HCT116 (cell line): ENCODE data around the gene CBFA2T2. TPM values are rescaled to one million over a fixed set of nuclear protein-coding genes. Genes with fewer than 3 reads are reported as not detected.

ENCODE experiments used
- ATAC-seq: fragments of 200-7000 bp; cut with Tn5 transposase; 2 replicates; pipeline ENCODE4 v1.9.1; 2020; ENCODE audit warnings: mild to moderate bottlenecking, moderate library complexity
- BruUV-seq: library from RNA; stranded (reverse); fragments of 400-500 nt; replicated peaks from 2 replicates; lab custom pipeline; 2021; lab: Mats Ljungman, UMichigan
- CTCF ChIA-PET: fragments of 300-600 bp; sonication (Branson Sonifier 250); formaldehyde crosslinking; loops from one replicate; lab custom pipeline; 2021; ENCODE audit warnings: antibody characterized with exemption; lab: Charles Lee
- POLR2A ChIA-PET: fragments of 300-600, 350-600 bp; sonication (Branson Sonifier 250); formaldehyde crosslinking; loops from one replicate; lab custom pipeline; 2021; ENCODE audit warnings: antibody characterized with exemption; lab: Charles Lee
- RAD21 ChIA-PET, 2 experiments: fragments of 300-600 bp; sonication (Branson Sonifier 250); formaldehyde crosslinking; loops; one replicate each; lab custom pipeline; 2023; ENCODE audit warnings: low total read pairs in 2 of 2; ENCODE audit not compliant: uncharacterized antibody in 2 of 2, unreplicated experiment in 2 of 2, low non-redundant PET in 1 of 2; lab: Charles Lee
- DNase-seq: peaks from one replicate; pipeline ENCODE4 v3.0.0-alpha.2; 2010; ENCODE audit warnings: low read depth, low spot score
- H2AFZ ChIP-seq: fragments of 200-600 bp; shearing (Covaris generic), sonication (generic); 2 replicates; pipeline ENCODE4 v1.6.1; 2017; ENCODE audit warnings: low read depth, mixed run types, mixed read lengths, antibody characterized with exemption, low read length; ENCODE audit not compliant: poor library complexity, severe bottlenecking
- H3K27ac ChIP-seq: 2 replicates; pipeline ENCODE4 v1.5.1; 2012; ENCODE audit warnings: low read depth, low read length
- H3K27me3 ChIP-seq: fragments of 200-600 bp; sonication (generic); 2 replicates; pipeline ENCODE4 v1.6.1; 2016; ENCODE audit warnings: mixed run types, low read length, mixed read lengths; ENCODE audit not compliant: insufficient read depth
- H3K36me3 ChIP-seq, 2 experiments: fragments of 200-500 bp in 1 of 2; fragments of 200-600 bp in 1 of 2; sonication (Bioruptor generic) in 1 of 2; sonication (generic) in 1 of 2; 2 replicates each; pipeline versions ENCODE4 v1.5.1 to v1.6.1; 2014 to 2016; ENCODE audit warnings: low read length in 2 of 2, inconsistent platforms in 1 of 2, mixed read lengths in 1 of 2, mixed run types in 1 of 2; ENCODE audit not compliant: insufficient read depth in 2 of 2, control insufficient read depth in 1 of 2
- H3K4me1 ChIP-seq, 2 experiments: fragments of 200-600 bp in 1 of 2; sonication (generic) in 1 of 2; 2 replicates each; pipeline versions ENCODE4 v1.5.1 to v1.6.1; 2012 to 2017; ENCODE audit warnings: low read length in 2 of 2, inconsistent platforms in 1 of 2, mild to moderate bottlenecking in 1 of 2, mixed read lengths in 1 of 2, mixed run types in 1 of 2, moderate library complexity in 1 of 2; ENCODE audit not compliant: insufficient read depth in 2 of 2, control insufficient read depth in 1 of 2
- H3K4me2 ChIP-seq: fragments of 200-600 bp; sonication (generic); 2 replicates; pipeline ENCODE4 v1.6.1; 2017; ENCODE audit warnings: mixed run types, low read length, mixed read lengths
- H3K4me3 ChIP-seq, 2 experiments: fragments of 200-600 bp in 1 of 2; sonication (generic) in 1 of 2; replicated peaks in 1 of 2; 2 replicates each; pipeline ENCODE4 v1.5.1; 2011 to 2016; ENCODE audit warnings: low read length in 2 of 2, control low read depth in 1 of 2, low read depth in 1 of 2, mild to moderate bottlenecking in 1 of 2, mixed read lengths in 1 of 2, mixed run types in 1 of 2
- H3K79me2 ChIP-seq: fragments of 200-600 bp; sonication (generic); 2 replicates; pipeline ENCODE4 v1.6.1; 2017; ENCODE audit warnings: mild to moderate bottlenecking, mixed run types, low read length, moderate library complexity, mixed read lengths; ENCODE audit not compliant: insufficient read depth
- H3K9ac ChIP-seq: fragments of 200-600 bp; sonication (generic); 2 replicates; pipeline ENCODE4 v1.6.1; 2016; ENCODE audit warnings: low read length, mixed read lengths
- H3K9me2 ChIP-seq: fragments of 200-600 bp; sonication (generic), shearing (Covaris generic); 2 replicates; pipeline ENCODE4 v1.6.1; 2017; ENCODE audit warnings: mixed run types, mild to moderate bottlenecking, moderate library complexity; ENCODE audit not compliant: insufficient read depth
- H3K9me3 ChIP-seq, 2 experiments: fragments of 200-500 bp in 1 of 2; fragments of 200-600 bp in 1 of 2; sonication (Bioruptor generic) in 1 of 2; sonication (generic) in 1 of 2; 2 replicates each; pipeline ENCODE4 v1.6.1; 2014 to 2017; ENCODE audit warnings: low read length in 2 of 2, mixed read lengths in 2 of 2, inconsistent platforms in 1 of 2, low read depth in 1 of 2, mild to moderate bottlenecking in 1 of 2, mixed run types in 1 of 2, moderate library complexity in 1 of 2; ENCODE audit not compliant: control insufficient read depth in 1 of 2, insufficient read depth in 1 of 2
- H4K20me1 ChIP-seq: fragments of 200-600 bp; sonication (generic), shearing (Covaris generic); 2 replicates; pipeline ENCODE4 v1.6.1; 2017; ENCODE audit warnings: mixed run types, mild to moderate bottlenecking, moderate library complexity; ENCODE audit not compliant: insufficient read depth
- CEBPB ChIP-seq: IDR thresholded peaks from 2 replicates; pipeline ENCODE4 v1.6.1; 2012; ENCODE audit warnings: low read depth
- EGR1 ChIP-seq: IDR thresholded peaks from 2 replicates; pipeline ENCODE4 v1.6.1; 2012; ENCODE audit warnings: low read depth
- FOSL1 ChIP-seq: IDR thresholded peaks from 2 replicates; pipeline ENCODE4 v1.6.1; 2012; ENCODE audit warnings: low read depth
- SRF ChIP-seq: IDR thresholded peaks from 2 replicates; pipeline ENCODE4 v1.6.1; 2012; ENCODE audit warnings: low read depth
- TCF7L2 ChIP-seq: IDR thresholded peaks from 2 replicates; pipeline ENCODE4 v1.7.0; 2011; ENCODE audit warnings: borderline replicate concordance, inconsistent platforms; ENCODE audit not compliant: insufficient read depth, insufficient read length; ENCODE audit errors: extremely low read depth
- ZNF274 ChIP-seq: fragments of 200-500 bp; sonication (Bioruptor generic); IDR thresholded peaks from 2 replicates; pipeline ENCODE4 v1.6.1; 2014; ENCODE audit warnings: mild to moderate bottlenecking, low read depth, low read length, inconsistent platforms
- intact Hi-C: fragments of 100-400 bp; cut with micrococcal nuclease; formaldehyde crosslinking; loops from 2 replicates; pipeline ENCODE4 v1.10.0; 2022
- total RNA-seq: library from RNA; stranded (reverse); gene quantifications from one replicate; pipeline ENCODE4 v1.2.1, GENCODE V29; 2021; ENCODE audit not compliant: unreplicated experiment
- TF ChIP-seq, protein P1 (sequence below): IDR thresholded peaks from 2 replicates; pipeline ENCODE4 v1.6.1; 2011; ENCODE audit warnings: mild to moderate bottlenecking, low read length, moderate library complexity; ENCODE audit not compliant: insufficient replicate concordance; ENCODE audit errors: extremely low read depth
- TF ChIP-seq, protein P2 (sequence below): IDR thresholded peaks from 2 replicates; pipeline ENCODE4 v1.6.1; 2012
- TF ChIP-seq, protein P3 (sequence below), 3 experiments: fragments of 200-600 bp in 1 of 3; sonication (generic) in 1 of 3; IDR thresholded peaks in 2 of 3; conservative IDR thresholded peaks in 1 of 3; 2 replicates each; pipeline ENCODE4 v1.5.1; 2012 to 2017; ENCODE audit warnings: low read depth in 2 of 3, low read length in 2 of 3, antibody characterized with exemption in 1 of 3, borderline replicate concordance in 1 of 3, control low read depth in 1 of 3, mild to moderate bottlenecking in 1 of 3, mixed read lengths in 1 of 3, mixed run types in 1 of 3, moderate library complexity in 1 of 3; ENCODE audit not compliant: insufficient read depth in 1 of 3
- TF ChIP-seq, protein P4 (sequence below): IDR thresholded peaks from 2 replicates; pipeline ENCODE4 v1.6.1; 2012

The CBFA2T2 gene
- total RNA-seq, 1 experiment from 2014 or later: 8.0 TPM

DNA sequence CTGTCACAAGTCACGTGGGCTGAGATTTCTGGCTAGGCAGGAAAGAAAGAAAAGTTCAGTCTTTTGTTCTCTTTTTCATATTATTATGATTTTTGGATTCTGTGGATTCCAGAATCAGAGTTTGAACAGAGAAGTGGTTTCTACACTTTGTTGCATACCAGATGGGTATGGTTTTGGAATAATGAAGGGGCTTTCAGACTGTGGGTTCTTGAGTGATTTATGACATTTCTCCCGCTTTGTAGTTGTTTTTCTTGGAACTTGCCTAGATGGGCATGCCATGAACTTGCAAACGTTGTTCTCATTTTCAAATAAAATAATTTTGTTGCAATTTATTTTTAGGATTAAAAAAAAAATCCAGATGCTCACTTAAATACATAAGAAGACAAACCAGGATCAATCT, 34.4 kb downstream of the CBFA2T2 start:
- H3K79me2 ChIP-seq: peaks cover 4% of the 10 kb centered on the region; the same call in 1 of the 2 replicates
- H4K20me1 ChIP-seq: no peaks in the 10 kb centered on the region
- H3K36me3 ChIP-seq: no peaks in the 10 kb centered on the region
- H3K27me3 ChIP-seq: no peaks in the 10 kb centered on the region
- H3K4me2 ChIP-seq: no peak overlapping the region
- no peak overlapping the region for H2AFZ ChIP-seq
- no peaks in the 10 kb centered on the region for H3K9me3 ChIP-seq
- intact Hi-C loops: no loop called here
- no peak overlapping the region for H3K9ac ChIP-seq
- RAD21 ChIA-PET: no interaction called here
- no peaks in the 10 kb centered on the region for H3K9me2 ChIP-seq
- no peaks in the 10 kb centered on the region for H3K4me1 ChIP-seq
- no peak overlapping the region for H3K4me3 ChIP-seq
- no TSS peak for BruUV-seq
- no peak overlapping the region for H3K27ac ChIP-seq
- DNase-seq (no peak), ATAC-seq (no peak)
- POLR2A ChIA-PET: no interaction called here
- no peak for TF ChIP-seq CEBPB
- TF ChIP-seq, protein P1, sequence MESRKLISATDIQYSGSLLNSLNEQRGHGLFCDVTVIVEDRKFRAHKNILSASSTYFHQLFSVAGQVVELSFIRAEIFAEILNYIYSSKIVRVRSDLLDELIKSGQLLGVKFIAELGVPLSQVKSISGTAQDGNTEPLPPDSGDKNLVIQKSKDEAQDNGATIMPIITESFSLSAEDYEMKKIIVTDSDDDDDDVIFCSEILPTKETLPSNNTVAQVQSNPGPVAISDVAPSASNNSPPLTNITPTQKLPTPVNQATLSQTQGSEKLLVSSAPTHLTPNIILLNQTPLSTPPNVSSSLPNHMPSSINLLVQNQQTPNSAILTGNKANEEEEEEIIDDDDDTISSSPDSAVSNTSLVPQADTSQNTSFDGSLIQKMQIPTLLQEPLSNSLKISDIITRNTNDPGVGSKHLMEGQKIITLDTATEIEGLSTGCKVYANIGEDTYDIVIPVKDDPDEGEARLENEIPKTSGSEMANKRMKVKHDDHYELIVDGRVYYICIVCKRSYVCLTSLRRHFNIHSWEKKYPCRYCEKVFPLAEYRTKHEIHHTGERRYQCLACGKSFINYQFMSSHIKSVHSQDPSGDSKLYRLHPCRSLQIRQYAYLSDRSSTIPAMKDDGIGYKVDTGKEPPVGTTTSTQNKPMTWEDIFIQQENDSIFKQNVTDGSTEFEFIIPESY: no peak
- TF ChIP-seq, protein P2, sequence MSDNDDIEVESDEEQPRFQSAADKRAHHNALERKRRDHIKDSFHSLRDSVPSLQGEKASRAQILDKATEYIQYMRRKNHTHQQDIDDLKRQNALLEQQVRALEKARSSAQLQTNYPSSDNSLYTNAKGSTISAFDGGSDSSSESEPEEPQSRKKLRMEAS: no peak
- TF ChIP-seq SRF: no peak
- TF ChIP-seq TCF7L2: no peak
- no peak for TF ChIP-seq ZNF274
- TF ChIP-seq, protein P3, sequence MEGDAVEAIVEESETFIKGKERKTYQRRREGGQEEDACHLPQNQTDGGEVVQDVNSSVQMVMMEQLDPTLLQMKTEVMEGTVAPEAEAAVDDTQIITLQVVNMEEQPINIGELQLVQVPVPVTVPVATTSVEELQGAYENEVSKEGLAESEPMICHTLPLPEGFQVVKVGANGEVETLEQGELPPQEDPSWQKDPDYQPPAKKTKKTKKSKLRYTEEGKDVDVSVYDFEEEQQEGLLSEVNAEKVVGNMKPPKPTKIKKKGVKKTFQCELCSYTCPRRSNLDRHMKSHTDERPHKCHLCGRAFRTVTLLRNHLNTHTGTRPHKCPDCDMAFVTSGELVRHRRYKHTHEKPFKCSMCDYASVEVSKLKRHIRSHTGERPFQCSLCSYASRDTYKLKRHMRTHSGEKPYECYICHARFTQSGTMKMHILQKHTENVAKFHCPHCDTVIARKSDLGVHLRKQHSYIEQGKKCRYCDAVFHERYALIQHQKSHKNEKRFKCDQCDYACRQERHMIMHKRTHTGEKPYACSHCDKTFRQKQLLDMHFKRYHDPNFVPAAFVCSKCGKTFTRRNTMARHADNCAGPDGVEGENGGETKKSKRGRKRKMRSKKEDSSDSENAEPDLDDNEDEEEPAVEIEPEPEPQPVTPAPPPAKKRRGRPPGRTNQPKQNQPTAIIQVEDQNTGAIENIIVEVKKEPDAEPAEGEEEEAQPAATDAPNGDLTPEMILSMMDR (IDR thresholded peaks at IDR 0.05 in 2 of 3, conservative IDR thresholded peaks at IDR 0.05 in 1 of 3; ENCODE audit: borderline replicate concordance in 1 of 3, insufficient read depth in 1 of 3, low read depth in 2 of 3, low read length in 2 of 3): no peak
- TF ChIP-seq FOSL1: no peak
- TF ChIP-seq, protein P4, sequence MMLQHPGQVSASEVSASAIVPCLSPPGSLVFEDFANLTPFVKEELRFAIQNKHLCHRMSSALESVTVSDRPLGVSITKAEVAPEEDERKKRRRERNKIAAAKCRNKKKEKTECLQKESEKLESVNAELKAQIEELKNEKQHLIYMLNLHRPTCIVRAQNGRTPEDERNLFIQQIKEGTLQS: no peak
- TF ChIP-seq EGR1: no peak
- CTCF ChIA-PET: no interaction called here
